Body of pancreas (tissue), 4 donors: ENCODE results near the gene ANKRD66. TPM values are rescaled to one million over a fixed set of nuclear protein-coding genes. Genes with fewer than 3 reads are reported as not detected.
"Not testable (repeated sequence)": the region's sequence is repeated elsewhere in the genome, so short reads cannot be mapped to it uniquely, and the experiment has no call there.

Source experiments
- ATAC-seq: fragments of 150-250 bp; one replicate; pipeline ENCODE4 v1.9.1; 2016
- DNase-seq, 4 donors: peaks; one replicate each; pipeline ENCODE4 v3.0.0-alpha.2; 2019
- H3K27ac ChIP-seq, 4 donors: fragments of 200-600 bp; sonication (generic); 1 replicate in 3 of 4; 2 replicates in 1 of 4; pipeline versions ENCODE4 v1.5.1 to v1.6.1; 2016 to 2019; ENCODE audit warnings: mild to moderate bottlenecking in 1 of 4, mixed read lengths in 1 of 4, moderate library complexity in 1 of 4
- H3K27me3 ChIP-seq, 2 donors: fragments of 200-600 bp; sonication (generic); one replicate each; pipeline ENCODE4 v1.6.0; 2016; ENCODE audit warnings: mild to moderate bottlenecking in 1 of 2
- H3K36me3 ChIP-seq, 2 donors: fragments of 200-600 bp; sonication (generic); replicated peaks in 1 of 2; 2 replicates each; pipeline ENCODE4 v1.5.1; 2016; ENCODE audit warnings: low read depth in 2 of 2; ENCODE audit not compliant: insufficient read depth in 1 of 2
- H3K4me1 ChIP-seq: fragments of 200-600 bp; sonication (generic); one replicate; pipeline ENCODE4 v1.6.0; 2016
- H3K4me3 ChIP-seq, 2 donors: fragments of 200-600 bp; sonication (generic); 1 replicate in 1 of 2; 2 replicates in 1 of 2; pipeline ENCODE4 v1.5.1; 2016 to 2019
- H3K9me3 ChIP-seq, 3 donors: fragments of 200-600 bp; sonication (generic); 1 replicate in 2 of 3; 2 replicates in 1 of 3; pipeline ENCODE4 v1.5.1; 2016
- POLR2A ChIP-seq, 3 donors: fragments of 450-650 bp; IDR thresholded peaks; one replicate each; pipeline ENCODE4 v1.6.1; 2016; ENCODE audit warnings: antibody characterized with exemption in 3 of 3, mild to moderate bottlenecking in 2 of 3
- WGBS, 2 donors: methylation state at CpG; one replicate each; pipeline ENCODE4 v1.1.5; 2017; 5-methylcytosine and 5-hydroxymethylcytosine counted together
- intact Hi-C: fragments of 100-400 bp; cut with DNase I; formaldehyde crosslinking; loops from one replicate; pipeline ENCODE4 v1.15.1; 2023
- total RNA-seq, 2 donors: library from RNA; depleted of rRNA; stranded (reverse); fragments of >200 nt; gene quantifications; one replicate each; pipeline ENCODE4 v1.1.0, GENCODE V29; 2016
- TF ChIP-seq, protein P1 (sequence below), 7 experiments: fragments of 450-650 bp in 4 of 7; fragments of 200-600 bp in 3 of 7; sonication (generic) in 3 of 7; IDR thresholded peaks; one replicate each; pipeline ENCODE4 v1.5.1; 2016 to 2019; ENCODE audit warnings: antibody characterized with exemption in 7 of 7

ANKRD66 gene
- total RNA-seq, 2 donors from 2014 or later: not detected

DNA sequence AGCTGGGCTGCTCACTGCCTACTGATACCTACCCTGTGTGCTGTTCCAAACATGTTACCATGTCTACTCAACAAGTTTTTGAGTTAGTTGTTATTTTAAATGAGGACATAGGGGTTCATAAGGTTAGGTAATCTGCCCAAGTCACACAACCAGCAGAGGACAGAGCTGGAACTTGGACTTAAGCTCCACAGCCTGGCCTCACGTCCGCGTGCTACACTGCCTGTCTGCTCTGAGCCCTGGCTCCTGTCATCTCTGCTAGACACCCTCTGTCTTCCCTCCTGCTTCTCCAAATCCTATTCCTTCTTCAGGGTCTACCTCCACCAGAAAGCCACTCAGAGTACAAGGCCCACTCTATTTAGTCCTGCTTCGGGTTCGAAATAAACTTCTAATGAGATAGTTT is 18.2 kb downstream of the ANKRD66 start:
- intact Hi-C loops: no loop called here
- TF ChIP-seq POLR2A (IDR thresholded peaks at IDR 0.05): no peak
- TF ChIP-seq, protein P1, sequence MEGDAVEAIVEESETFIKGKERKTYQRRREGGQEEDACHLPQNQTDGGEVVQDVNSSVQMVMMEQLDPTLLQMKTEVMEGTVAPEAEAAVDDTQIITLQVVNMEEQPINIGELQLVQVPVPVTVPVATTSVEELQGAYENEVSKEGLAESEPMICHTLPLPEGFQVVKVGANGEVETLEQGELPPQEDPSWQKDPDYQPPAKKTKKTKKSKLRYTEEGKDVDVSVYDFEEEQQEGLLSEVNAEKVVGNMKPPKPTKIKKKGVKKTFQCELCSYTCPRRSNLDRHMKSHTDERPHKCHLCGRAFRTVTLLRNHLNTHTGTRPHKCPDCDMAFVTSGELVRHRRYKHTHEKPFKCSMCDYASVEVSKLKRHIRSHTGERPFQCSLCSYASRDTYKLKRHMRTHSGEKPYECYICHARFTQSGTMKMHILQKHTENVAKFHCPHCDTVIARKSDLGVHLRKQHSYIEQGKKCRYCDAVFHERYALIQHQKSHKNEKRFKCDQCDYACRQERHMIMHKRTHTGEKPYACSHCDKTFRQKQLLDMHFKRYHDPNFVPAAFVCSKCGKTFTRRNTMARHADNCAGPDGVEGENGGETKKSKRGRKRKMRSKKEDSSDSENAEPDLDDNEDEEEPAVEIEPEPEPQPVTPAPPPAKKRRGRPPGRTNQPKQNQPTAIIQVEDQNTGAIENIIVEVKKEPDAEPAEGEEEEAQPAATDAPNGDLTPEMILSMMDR (IDR thresholded peaks at IDR 0.05): no peak
- no peak for ATAC-seq
- Histone ChIP-seq H3K4me1 (no peaks in the 10 kb centered on the region), H3K27me3 (no peaks in the 10 kb centered on the region), H3K9me3 (no peaks in the 10 kb centered on the region), H3K36me3 (no peaks in the 10 kb centered on the region), H3K27ac (no peak overlapping the region), H3K4me3 (no peak overlapping the region)
- 93 to 94% methylated on average over 5 of the region's 5 CpGs for WGBS, 2 donors
- DNase-seq: no peak

DNA sequence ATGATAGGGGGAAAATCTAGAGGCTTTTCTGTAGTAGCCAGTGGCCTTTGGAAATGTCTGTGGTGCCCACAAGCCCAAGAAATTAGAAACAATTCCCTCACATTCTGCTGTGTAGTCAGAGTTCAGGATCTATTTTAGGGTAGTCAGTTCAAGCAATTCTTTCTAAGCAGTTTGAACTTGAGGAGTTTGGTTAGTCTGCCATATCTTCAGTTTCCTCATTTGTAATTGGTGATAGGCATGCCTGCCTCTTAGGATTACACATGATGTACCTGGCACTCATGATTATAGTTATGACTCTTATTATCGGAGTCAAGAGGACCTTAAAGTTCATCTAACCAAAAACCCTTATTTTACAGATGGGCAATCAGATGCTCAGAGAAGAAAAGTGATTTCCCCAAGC is 25.3 kb downstream of the ANKRD66 start:
- no peak for ATAC-seq
- no peak for TF ChIP-seq POLR2A (IDR thresholded peaks at IDR 0.05)
- TF ChIP-seq, protein P1 (IDR thresholded peaks at IDR 0.05): no peak
- DNase-seq: no peak
- intact Hi-C loops: no loop called here
- Histone ChIP-seq H3K27me3 (no peaks in the 10 kb centered on the region), H3K4me3 (no peak overlapping the region), H3K9me3 (no peaks in the 10 kb centered on the region), H3K36me3 (no peaks in the 10 kb centered on the region), H3K27ac (peak overlapping the region in 1 of 4 donors; percentile 63), H3K4me1 (no peaks in the 10 kb centered on the region)
- 85 to 92% methylated on average over 1 of the region's 1 CpG for WGBS, 2 donors

DNA sequence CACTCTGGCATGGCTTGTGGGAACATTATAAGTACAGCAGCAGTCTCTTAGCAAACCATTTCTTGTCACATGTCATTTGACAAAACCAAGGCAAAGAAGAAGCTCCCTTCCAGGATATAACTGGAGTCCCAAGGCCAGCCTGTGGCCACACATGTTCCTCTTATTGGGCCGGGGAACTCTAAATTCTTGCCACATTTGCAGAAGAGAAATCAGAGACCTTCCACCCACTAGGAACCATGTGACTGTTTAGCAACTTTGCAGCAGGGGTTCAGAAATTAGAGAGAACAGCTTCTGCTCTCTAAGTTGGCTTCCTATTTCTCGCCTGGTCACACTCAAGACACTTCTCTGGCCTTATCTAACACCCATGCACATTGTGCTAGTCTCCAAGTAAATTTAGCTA is 26.0 kb downstream of the ANKRD66 start:
- Histone ChIP-seq H3K4me3 (no peak overlapping the region), H3K36me3 (no peaks in the 10 kb centered on the region), H3K9me3 (no peaks in the 10 kb centered on the region), H3K27ac (peak overlapping the region in 1 of 4 donors; percentile 63), H3K4me1 (no peaks in the 10 kb centered on the region), H3K27me3 (no peaks in the 10 kb centered on the region)
- TF ChIP-seq, protein P1 (IDR thresholded peaks at IDR 0.05): no peak
- TF ChIP-seq POLR2A (IDR thresholded peaks at IDR 0.05): no peak
- DNase-seq: peak in 1 of 4 donors; percentile 66
- intact Hi-C loops: no loop called here
- WGBS, 2 donors: 68 to 83% methylated on average over 2 of the region's 2 CpGs
- no peak for ATAC-seq

DNA sequence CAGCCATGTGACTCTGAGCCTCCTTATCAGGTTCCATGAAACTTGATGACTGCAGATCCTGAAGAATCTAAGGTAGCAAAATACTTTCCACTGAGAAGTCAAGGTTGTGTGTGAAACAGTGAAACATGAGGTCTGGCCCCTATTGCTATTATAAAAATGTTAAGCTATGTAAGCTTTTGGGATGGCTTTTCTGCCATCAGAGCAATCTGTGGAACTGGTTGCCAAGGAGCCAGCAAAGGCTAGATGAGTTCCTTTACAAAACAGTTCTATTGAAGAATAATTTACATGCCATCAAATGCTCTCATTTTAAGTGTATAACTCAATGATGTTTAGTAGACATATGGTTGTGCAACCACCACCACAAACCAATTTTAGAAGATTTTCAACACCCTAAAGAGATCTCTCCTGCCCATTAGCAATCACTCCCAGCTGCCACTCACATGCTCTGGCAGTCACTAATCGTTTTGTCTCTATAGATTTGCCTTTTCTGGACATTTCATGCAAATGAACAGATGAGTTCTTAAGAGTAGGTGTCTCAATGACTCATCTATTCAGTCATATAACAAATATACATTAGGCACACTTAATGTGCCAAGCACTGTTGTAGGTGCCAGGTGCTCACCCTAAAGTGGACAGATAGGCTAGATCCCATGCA is 26.6 kb downstream of the ANKRD66 start:
- Histone ChIP-seq H3K9me3 (no peaks in the 10 kb centered on the region), H3K27me3 (no peaks in the 10 kb centered on the region), H3K4me3 (no peak overlapping the region), H3K36me3 (no peaks in the 10 kb centered on the region), H3K4me1 (no peaks in the 10 kb centered on the region), H3K27ac (peak overlapping the region in 1 of 4 donors; percentile 44)
- DNase-seq (no peak), ATAC-seq (no peak)
- no peak for TF ChIP-seq POLR2A (IDR thresholded peaks at IDR 0.05)
- TF ChIP-seq, protein P1 (IDR thresholded peaks at IDR 0.05): no peak
- 44 to 48% methylated on average over 1 of the region's 1 CpG for WGBS, 2 donors
- intact Hi-C loops: no loop called here

DNA sequence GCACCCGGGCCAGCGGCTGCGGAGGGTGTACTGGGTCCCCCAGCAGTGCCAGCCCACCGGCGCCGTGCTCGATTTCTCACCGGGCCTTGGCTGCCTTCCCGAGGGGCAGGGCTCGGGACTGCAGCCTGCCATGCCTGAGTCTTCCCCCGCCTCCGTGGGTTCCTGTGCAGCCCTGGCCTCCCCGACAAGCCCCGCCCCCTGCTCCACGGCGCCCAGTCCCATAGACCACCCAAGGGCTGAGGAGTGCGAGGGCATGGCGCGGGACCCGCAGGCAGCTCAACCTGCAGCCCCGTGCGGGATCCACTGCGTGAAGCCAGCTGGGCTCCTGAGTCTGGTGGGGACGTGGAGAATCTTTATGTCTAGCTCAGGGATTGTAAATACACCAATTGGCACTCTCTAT is 28.0 kb downstream of the ANKRD66 start:
- intact Hi-C loops: not testable (repeated sequence)
- 92% methylated on average over 17 to 19 of the region's 24 CpGs for WGBS, 2 donors

More for the DNA sequence above, 28.0 kb downstream of the ANKRD66 start:
- not testable (repeated sequence) for H3K4me3 ChIP-seq, ATAC-seq, H3K9me3 ChIP-seq, DNase-seq, H3K27ac ChIP-seq, H3K27me3 ChIP-seq, H3K36me3 ChIP-seq, H3K4me1 ChIP-seq
